A673 (cell line): ENCODE results near the gene CARD8.

ENCODE experiments used
- CTCF ChIP-seq: fragments of 300-800, 200-600 bp; sonication (generic); conservative IDR thresholded peaks from 2 replicates; pipeline ENCODE4 v1.5.1; 2017; ENCODE audit warnings: low read depth, mild to moderate bottlenecking, antibody characterized with exemption, low read length, moderate library complexity, mixed read lengths
- EZH2 ChIP-seq: fragments of 200-600 bp; sonication (generic); IDR thresholded peaks from 2 replicates; pipeline ENCODE4 v1.6.1; 2017; ENCODE audit warnings: borderline replicate concordance, low read depth, mild to moderate bottlenecking, mixed read lengths, antibody characterized with exemption, low read length; ENCODE audit not compliant: poor library complexity, severe bottlenecking

GRCh38 chr19:48274173-48274572, 18.5 kb upstream of the CARD8 start:
- TF ChIP-seq EZH2 (no peak), CTCF (no peak)
